DOHH2 (cell line): ENCODE measurements around the gene SMG5.

Experiments
- EZH2phosphoT487 ChIP-seq: fragments of 200-600 bp; sonication (generic); IDR thresholded peaks from 2 replicates; pipeline ENCODE4 v1.6.1; 2017; ENCODE audit warnings: borderline replicate concordance, mild to moderate bottlenecking, antibody characterized with exemption, low read length, moderate library complexity, mixed read lengths
- TF ChIP-seq, protein P1 (sequence below): fragments of 200-600 bp; sonication (generic); IDR thresholded peaks from one replicate; pipeline ENCODE4 v1.5.1; 2014; ENCODE audit warnings: antibody characterized with exemption, mild to moderate bottlenecking, low read depth, low read length; ENCODE audit not compliant: poor library complexity, severe bottlenecking

DNA sequence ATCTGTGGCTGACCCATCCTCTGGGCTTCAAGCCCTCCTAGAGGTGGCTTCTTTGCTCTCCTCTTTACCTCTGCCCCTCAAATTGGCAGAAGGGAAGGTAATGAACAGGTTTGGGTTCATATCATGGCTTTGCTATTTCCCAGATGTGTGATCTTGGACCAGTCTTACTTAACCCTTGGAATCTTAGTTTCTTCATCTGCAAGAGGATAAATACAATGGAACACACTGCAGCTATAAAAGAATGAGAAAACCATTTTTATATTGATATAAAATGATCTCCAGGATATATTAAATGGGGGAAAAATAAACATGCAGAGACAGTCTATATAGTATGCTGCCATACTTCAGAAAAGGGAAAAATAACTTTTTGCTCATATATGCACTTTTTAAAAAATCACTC lies 7.2 kb upstream of the SMG5 start:
- TF ChIP-seq, protein P1, sequence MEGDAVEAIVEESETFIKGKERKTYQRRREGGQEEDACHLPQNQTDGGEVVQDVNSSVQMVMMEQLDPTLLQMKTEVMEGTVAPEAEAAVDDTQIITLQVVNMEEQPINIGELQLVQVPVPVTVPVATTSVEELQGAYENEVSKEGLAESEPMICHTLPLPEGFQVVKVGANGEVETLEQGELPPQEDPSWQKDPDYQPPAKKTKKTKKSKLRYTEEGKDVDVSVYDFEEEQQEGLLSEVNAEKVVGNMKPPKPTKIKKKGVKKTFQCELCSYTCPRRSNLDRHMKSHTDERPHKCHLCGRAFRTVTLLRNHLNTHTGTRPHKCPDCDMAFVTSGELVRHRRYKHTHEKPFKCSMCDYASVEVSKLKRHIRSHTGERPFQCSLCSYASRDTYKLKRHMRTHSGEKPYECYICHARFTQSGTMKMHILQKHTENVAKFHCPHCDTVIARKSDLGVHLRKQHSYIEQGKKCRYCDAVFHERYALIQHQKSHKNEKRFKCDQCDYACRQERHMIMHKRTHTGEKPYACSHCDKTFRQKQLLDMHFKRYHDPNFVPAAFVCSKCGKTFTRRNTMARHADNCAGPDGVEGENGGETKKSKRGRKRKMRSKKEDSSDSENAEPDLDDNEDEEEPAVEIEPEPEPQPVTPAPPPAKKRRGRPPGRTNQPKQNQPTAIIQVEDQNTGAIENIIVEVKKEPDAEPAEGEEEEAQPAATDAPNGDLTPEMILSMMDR, result no peak
- TF ChIP-seq EZH2phosphoT487, result no peak
